Measurements from ENCODE around the gene IVL. TPM values are rescaled to one million over a fixed set of nuclear protein-coding genes. Genes with fewer than 3 reads are reported as not detected.

Gene IVL
- total RNA-seq, 2 donors from 2014 or later, result not detected

GRCh38 chr1:152960452-152961044 is 52.2 kb downstream of the IVL start:
- Histone ChIP-seq H3K9ac (ENCODE audit: extremely low read depth, low read length, poor library complexity, severe bottlenecking) (no peak overlapping the region), H3K4me1 (ENCODE audit: control insufficient read depth, insufficient read depth, low read length) (no peaks in the 10 kb centered on the region), H3K9me3 (ENCODE audit: control insufficient read depth, low read length) (peaks cover 35% of the 10 kb centered on the region), H3K4me3 (ENCODE audit: low read length) (no peak overlapping the region), H3K36me3 (ENCODE audit: control insufficient read depth, insufficient read depth, low read length) (no peaks in the 10 kb centered on the region), H3K27ac (ENCODE audit: low read depth, low read length) (no peak overlapping the region), H3K27me3 (ENCODE audit: control insufficient read depth, insufficient read depth, low read length, poor library complexity, severe bottlenecking) (no peaks in the 10 kb centered on the region)
- Mint-ChIP-seq H3K4me3 (no peak overlapping the region), H3K27ac (no peak overlapping the region), H3K27me3 (ENCODE audit: insufficient read depth) (no peaks in the 10 kb centered on the region), H3K4me1 (peaks cover 1% of the 10 kb centered on the region), H3K9me3 (peaks cover 43% of the 10 kb centered on the region), H3K36me3 (ENCODE audit: low read depth) (no peaks in the 10 kb centered on the region)
- DNase-seq, result peak; percentile 48
- 77 to 92% methylated on average over 2 to 10 of the region's 10 CpGs for WGBS, 2 experiments (ENCODE audit: insufficient coverage in 1 of 2, insufficient read length in 1 of 2)
- TF ChIP-seq, protein P1, sequence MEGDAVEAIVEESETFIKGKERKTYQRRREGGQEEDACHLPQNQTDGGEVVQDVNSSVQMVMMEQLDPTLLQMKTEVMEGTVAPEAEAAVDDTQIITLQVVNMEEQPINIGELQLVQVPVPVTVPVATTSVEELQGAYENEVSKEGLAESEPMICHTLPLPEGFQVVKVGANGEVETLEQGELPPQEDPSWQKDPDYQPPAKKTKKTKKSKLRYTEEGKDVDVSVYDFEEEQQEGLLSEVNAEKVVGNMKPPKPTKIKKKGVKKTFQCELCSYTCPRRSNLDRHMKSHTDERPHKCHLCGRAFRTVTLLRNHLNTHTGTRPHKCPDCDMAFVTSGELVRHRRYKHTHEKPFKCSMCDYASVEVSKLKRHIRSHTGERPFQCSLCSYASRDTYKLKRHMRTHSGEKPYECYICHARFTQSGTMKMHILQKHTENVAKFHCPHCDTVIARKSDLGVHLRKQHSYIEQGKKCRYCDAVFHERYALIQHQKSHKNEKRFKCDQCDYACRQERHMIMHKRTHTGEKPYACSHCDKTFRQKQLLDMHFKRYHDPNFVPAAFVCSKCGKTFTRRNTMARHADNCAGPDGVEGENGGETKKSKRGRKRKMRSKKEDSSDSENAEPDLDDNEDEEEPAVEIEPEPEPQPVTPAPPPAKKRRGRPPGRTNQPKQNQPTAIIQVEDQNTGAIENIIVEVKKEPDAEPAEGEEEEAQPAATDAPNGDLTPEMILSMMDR (conservative IDR thresholded peaks at IDR 0.05), result peak; percentile 67

Other genes starting within 250 kb of the IVL start
- not detected for gene LCE2D, start 245.2 kb upstream of the IVL start, total RNA-seq
- gene LCE2C, start 233.3 kb upstream of the IVL start, total RNA-seq, result not detected
- gene LCE2B, start 222.4 kb upstream of the IVL start, total RNA-seq, result not detected
- not detected for gene LCE2A, start 210.2 kb upstream of the IVL start, total RNA-seq
- not detected for gene LCE4A, start 200.4 kb upstream of the IVL start, total RNA-seq
- not detected for gene KPRP, start 150.5 kb upstream of the IVL start, total RNA-seq
- gene LCE1F, start 133.4 kb upstream of the IVL start, total RNA-seq, result not detected
- gene LCE1E, start 122.3 kb upstream of the IVL start, total RNA-seq, result not detected
- not detected for gene LCE1D, start 111.8 kb upstream of the IVL start, total RNA-seq
- not detected for gene LCE1C, start 101.9 kb upstream of the IVL start, total RNA-seq
- not detected for gene LCE1B, start 96.6 kb upstream of the IVL start, total RNA-seq
- gene LCE1A, start 81.1 kb upstream of the IVL start, total RNA-seq, result not detected
- gene LCE6A, start 65.7 kb upstream of the IVL start, total RNA-seq, result not detected
- gene LCE7A, start 48.5 kb upstream of the IVL start, total RNA-seq, result not detected
- not detected for gene SMCP, start 30.2 kb upstream of the IVL start, total RNA-seq
- gene SPRR5, start 38.7 kb downstream of the IVL start, total RNA-seq, result not detected
- gene SPRR4, start 62.1 kb downstream of the IVL start, total RNA-seq, result not detected
- not detected for gene SPRR1A, start 75.5 kb downstream of the IVL start, total RNA-seq
- not detected for gene SPRR3, start 93.2 kb downstream of the IVL start, total RNA-seq
- not detected for gene SPRR1B, start 122.7 kb downstream of the IVL start, total RNA-seq
- gene SPRR2D, start 132.6 kb downstream of the IVL start, total RNA-seq, result under 1 TPM in 1 of 2 donors, not detected in 1; 0.42 TPM
- gene SPRR2A, start 149.0 kb downstream of the IVL start, total RNA-seq, result not detected
- not detected for gene SPRR2B, start 163.1 kb downstream of the IVL start, total RNA-seq
- not detected for gene SPRR2E, start 186.0 kb downstream of the IVL start, total RNA-seq
- not detected for gene SPRR2F, start 205.0 kb downstream of the IVL start, total RNA-seq
- gene SPRR2G, start 242.3 kb downstream of the IVL start, total RNA-seq, result not detected

Measured in endodermal cell (in vitro differentiated cells).